HG02642 (cell line): Measurements from ENCODE around the gene RNGTT.
A peak's percentile ranks its signal among the peaks of the same experiment; 100 is the strongest.
"Not testable (repeated sequence)": the region's sequence is repeated elsewhere in the genome, so short reads cannot be mapped to it uniquely, and the experiment has no call there.

ENCODE experiments used
- ATAC-seq: cut with Tn5 transposase; IDR thresholded peaks from one replicate; pipeline ENCODE4 v1.9.1; 2021; ENCODE audit warnings: mild to moderate bottlenecking; ENCODE audit not compliant: unreplicated experiment, poor library complexity

The RNGTT gene

DNA sequence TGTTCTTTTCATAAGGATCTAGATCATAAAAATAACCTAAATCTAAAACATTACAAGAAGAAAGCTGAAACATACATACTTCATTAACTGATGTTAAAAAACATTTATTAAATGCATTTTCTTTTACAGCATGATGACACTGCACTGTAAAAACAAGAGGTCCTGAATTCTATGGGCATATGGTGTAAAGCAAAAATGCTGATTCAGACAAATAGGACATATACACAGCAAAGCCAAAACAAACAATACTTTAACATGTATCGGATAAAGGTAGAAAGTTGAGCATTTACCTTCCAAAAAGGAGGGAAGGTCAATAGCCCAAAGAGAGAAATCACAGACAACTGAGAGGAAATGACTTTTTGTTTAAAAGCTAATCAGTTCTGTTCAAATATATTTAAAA lies 221.5 kb downstream of the RNGTT start:
- no peak for ATAC-seq

DNA sequence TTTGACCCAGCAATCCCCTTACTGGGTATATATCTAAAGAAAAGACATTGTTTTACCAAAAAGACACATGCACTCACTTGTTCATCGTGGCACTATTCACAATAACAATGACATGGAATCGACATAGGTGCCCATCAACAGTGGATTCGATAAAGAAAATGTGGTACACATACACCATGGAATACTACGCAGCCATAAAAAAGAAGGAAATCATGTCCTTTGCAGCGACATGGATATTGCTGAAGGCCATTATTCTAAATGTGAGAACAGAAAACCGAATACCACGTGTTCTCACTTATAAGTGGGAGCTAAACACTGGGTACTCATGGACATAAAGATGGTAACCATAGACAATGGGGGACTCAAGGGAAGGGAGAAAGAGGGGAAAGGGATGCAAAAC lies 222.3 kb downstream of the RNGTT start:
- ATAC-seq: no peak

DNA sequence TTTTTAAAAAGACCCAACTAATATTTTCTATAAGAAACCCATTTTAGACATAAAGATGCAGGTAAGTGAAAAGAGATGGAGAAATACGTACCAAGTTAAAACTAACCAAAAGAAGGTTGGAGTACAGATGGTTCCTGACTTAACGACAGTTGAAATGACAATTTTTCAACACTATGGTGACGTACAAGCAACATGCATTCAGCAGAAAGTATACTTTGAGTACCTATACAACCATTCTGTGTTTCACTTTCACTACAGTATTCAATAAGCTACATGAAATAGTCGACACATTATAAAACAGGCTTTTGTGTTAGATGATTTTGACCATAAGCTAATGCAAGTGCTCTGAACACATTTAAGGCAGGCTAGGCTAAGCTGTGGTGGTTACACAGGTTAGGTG lies 228.9 kb downstream of the RNGTT start:
- ATAC-seq: no peak

DNA sequence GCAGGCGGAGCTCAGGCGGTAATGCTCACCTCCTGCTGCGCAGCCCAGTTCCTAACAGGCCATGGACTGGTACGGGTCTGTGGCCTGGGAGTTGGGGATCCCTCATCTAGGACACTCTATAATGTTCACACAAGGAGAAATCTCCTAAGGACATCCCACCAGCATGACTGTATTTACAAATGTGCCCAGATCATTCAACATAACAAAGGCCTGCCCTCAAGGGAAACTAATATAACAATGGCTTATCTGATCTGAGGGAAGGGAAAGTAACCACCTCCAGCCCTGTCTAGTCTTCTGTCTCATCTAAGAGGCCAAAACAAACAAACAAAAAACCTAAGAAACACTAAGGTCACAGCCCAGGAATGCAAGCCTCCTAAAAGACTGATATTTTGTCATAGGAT lies 232.8 kb downstream of the RNGTT start:
- no peak for ATAC-seq

DNA sequence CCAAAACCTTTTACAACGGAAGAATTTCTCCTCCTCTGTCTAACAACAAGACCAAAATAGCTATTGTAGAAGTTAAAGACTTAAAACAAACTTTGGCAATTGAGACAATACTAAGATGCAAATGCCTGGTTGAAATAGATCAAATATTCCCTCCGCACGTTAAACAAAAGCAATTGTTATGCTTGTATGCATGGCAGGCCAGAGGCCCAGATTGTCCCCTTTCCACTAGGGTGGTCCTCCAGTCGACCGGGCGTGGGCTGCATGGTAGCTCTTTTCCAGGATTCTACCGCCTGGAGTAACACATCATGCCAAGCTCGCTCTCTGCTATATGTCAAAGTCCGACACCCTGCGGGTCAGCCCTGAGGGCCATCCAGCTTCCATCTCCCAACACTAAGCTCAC lies 234.7 kb downstream of the RNGTT start:
- ATAC-seq: no peak

DNA sequence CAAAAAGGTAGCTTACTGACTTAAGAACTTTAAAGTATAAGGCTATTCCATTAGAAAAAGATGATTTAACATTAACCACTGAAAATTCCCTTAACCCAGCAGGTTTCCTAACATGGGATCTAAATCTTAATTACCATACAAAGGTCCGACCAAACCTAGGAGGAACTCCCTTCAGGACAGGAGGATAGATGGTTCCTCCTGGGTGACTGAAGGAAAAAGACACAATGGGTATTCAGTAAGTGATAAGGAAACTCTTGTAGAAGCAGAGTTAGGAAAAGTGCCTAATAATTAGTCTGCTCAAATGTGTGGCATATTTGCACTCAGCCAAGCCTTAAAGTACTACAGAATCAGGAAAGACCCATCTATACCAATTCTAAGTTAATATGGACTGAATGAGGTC lies 237.0 kb downstream of the RNGTT start:
- ATAC-seq: not testable (repeated sequence)

DNA sequence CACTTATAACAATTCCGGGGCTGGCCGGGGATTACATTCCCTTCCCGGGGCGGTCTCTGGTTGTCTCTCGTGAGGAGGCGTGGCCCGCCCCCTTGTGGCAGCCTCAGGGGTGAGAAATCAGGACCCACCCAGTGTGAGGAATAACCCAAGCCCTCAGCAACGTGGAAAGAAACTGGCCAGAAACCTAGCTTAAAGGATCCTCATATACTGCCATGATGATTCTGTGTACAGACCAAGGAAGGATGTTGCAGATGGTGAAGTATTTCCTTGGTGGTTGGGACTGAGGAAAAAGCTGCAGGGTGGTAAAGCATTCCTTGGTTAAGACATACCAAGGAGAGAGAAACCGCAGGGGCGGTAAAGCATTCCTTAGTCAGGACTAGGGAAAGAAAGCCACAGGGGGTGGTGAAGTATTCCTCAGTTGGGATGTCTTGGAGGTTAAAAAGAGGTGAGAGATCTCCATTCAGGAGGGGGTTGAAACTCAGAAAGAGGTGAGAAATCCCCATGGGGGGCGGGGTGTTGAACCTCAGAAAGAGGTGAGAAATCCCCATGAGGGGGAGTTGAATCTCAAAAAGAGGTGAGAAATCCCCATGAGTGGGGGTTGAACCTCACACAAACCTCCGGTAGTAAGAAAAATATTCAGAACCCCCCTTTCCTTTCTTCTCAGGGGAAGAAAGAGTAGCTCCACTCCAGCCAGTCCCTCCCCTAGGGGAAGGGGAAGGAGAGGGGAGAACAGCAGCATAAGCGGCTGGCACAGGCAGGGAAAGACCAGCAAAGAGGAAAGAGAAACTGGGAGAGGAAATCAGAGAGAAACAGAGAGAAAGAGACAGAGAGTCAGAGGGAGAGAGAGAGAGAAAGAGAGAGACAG lies 238.1 kb downstream of the RNGTT start:
- no peak for ATAC-seq

DNA sequence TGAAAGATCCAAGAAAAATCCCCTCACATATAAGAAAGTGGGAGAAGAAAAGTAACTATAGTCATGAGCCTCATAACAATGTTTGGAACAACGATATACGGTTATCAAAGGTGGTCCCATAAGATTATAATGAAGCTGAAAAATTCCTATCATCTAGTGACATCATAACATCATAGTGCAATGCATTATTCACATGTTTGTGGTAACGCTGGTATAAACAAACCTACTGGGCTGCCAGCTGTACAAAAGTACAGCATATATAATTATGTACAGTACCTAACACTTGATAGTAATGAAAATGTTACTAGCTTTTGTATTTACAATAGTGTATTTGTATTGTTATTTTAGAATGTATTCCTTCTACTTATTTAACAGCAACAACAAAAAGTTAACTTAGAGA lies 240.7 kb downstream of the RNGTT start:
- ATAC-seq: no peak

DNA sequence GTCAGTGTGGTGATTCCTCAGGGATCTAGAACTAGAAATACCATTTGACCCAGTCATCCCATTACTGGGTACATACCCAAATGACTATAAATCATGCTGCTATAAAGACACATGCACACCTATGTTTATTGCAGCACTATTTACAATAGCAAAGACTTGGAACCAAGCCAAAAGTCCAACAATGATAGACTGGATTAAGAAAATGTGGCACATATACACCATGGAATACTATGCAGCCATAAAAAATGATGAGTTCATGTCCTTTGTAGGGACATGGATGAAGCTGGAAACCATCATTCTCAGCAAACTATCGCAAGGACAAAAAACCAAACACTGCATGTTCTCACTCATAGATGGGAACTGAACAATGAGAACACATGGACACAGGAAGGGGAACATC lies 247.0 kb downstream of the RNGTT start:
- not testable (repeated sequence) for ATAC-seq

DNA sequence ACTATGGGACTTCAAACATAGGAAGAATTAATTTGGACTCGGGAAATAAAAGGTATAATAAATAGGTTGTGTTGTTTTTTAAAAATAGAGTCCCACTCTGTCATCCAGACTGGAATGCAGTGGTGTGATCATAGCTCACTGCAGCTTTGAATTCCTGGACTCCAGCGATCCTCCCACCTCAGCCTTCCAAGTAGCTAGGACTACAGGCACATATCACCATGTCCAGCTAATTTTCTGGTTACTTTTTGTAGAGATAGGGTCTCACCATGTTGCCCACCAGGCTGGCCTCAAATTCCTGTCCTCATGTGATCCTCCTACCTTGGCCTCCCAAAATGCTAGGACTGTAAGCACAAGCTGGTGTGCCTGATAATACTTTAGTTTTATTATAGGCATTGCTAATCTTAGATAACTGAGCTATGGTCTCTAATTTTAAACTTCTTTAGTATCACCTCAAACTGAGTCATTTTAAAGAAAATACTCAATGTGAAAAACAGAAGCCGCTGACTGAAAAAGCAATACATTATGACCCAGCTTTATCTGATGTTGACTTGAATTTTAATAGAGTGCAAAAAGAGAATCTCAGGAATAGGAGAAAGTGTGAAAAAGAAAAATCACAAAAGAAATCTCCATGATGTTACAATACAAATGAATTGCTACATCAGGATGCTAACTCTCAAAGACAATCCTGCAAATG lies 251.0 kb downstream of the RNGTT start:
- no peak for ATAC-seq

DNA sequence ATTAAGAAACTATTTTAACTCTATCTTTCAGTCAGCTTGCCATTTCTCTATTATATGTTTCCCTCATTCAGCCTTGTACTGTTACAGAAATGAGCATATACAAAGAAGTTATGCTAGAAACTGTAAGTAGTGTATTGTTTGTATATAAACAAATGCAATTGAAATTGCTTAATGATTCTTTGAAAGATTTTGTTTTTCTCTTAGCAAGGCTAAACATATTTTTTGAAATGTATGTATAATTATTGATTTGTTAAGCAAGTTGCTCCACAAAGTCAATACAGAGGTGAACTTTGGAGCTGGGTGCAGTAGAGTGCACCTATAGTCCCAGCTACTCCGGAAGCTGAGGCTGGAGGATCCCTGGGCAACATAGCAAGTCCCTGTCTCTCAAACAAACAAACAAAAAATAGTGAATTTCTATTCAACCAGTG lies 253.6 kb downstream of the RNGTT start:
- ATAC-seq: no peak

DNA sequence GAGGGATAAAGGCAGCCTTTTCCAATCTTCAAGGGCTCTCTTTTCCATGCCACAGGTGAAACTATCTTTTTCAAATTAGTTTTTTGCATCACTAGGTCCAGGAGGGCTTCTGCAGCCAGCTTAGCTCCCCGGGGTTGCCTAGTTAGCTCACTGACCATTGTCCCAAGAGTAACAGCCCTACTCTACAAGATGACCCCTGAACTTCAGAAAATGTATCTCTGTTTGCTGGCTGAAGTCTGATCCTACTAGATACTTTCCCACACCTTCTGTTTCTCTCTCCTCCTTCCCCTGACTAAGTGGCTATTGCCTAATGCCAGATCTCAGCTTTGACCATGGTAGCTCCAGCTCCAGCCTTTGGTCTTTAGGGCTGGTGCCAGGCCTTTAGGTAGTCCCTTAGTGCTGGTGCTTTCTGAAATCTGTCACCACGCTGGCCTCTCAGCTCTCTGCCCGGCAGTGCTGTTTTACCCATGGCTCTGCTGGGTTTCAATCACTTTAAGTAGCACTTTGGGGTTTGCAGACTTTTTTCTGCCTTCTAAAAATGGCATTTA lies 255.1 kb downstream of the RNGTT start:
- no peak for ATAC-seq

DNA sequence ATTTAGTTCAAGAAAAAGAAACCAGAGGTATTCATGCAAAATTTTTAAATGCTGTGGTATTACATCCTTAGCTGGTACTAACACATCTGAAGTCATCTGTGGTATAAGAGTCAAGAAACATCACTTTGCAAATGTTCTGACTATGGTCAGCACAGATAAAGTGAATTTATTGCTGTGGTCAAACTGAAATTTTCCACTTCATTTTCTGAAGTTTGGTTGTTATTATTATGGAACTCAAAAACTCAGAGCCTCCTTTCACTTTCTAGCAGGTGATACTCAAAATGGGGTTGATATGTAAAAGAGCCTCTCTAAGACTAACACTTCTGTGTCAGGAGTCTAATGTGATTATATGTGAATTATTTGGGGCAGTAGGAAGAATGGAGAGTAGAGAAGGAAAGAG lies 257.8 kb downstream of the RNGTT start:
- peak; percentile 87 for ATAC-seq

DNA sequence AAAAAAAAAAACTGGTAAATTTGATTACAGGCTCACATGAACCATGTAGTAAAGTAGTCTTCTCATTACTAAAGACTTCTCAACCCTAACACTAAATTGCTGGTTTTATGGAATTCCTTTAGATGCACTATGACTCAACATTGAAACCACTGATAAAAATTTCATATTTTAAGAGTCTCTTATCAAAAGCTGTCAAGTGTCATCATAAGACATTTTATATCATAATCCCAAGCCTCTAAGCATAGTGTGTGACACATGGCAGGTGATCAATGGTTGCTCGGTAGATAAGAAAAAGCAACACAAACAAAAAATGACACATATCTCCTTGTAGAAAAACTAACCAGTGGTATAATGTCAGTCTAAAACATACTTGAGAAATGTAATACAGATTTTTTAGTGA lies 258.4 kb downstream of the RNGTT start:
- no peak for ATAC-seq

DNA sequence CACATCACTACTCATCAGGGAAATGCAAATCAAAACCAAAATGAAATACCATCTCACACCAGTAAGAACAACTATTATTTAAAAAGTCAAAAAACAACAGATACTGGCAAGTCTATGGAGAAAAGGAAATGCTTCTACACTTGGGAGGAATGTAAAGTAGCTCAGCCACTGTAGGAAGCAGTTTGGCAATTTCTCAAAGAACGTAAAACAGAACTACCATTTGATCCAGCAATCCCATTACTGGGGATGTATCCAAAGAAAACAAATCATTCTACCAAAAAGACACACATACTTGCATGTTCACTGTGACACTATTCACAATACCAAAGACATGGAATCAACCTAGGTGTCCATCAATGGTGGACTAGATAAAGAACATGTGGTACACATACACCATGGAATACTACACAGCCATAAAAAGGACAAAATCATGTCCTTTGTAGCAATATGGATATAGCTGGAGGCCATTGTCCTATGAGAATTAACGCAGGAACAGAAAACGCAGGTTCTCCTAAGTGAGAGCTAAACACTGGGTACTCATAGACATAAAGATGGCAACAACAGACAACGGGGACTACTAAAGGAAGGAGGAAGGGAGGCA lies 260.4 kb downstream of the RNGTT start:
- ATAC-seq: no peak

DNA sequence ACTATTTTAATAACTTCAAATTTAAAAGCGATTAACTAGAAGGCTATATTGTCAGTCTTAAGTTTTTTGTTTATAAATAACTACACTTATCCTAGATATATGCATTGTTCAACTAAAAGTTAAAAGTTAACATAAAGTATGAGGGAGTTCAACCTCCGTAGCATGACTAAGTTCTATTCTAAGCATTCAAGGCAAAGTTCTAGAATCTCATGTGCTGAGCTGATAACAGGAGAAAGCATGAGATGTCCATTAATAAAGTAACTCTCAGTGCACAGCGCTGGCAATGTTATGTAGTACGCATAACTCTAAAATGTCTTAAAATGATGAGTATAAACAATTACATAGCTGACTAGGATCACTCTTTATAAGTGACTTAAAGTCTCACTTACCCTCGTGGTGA lies 264.8 kb downstream of the RNGTT start:
- ATAC-seq: no peak

DNA sequence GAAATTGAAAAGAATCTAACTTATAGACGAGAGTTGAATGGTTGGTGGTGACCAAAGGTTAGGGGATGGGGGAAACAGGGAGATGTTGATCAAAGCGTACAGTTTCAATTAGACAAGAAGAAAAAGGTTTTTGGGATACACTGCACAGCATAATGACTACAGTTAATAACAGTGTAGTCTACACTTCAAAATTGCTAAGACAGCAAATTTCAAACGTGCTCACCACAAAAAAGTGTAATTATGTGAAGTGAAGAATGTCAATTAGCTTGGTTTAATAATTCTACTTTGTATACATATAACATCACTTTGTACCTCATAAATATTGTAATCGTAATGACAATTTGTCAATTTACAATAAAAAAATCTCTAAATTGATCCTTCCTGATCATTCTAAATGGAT lies 267.5 kb downstream of the RNGTT start:
- no peak for ATAC-seq

DNA sequence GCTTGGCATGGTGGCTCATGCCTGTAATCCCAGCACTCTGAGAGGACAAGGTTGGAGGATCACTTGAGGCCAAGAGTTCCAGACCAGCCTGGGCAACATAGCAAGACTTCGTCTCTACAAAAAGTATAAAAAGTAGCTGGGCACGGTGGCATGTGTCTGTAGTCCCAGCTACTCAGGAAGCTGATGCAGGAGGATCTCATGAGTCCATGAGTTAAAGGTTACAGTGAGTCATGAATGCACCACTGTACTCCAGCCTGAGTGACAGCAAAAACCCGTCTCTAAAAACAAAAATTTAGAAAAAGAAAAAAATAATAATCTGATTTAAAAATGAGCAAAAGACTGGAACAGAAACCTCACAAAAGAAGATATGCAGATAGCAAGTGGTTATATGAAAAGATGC lies 279.7 kb downstream of the RNGTT start:
- no peak for ATAC-seq

DNA sequence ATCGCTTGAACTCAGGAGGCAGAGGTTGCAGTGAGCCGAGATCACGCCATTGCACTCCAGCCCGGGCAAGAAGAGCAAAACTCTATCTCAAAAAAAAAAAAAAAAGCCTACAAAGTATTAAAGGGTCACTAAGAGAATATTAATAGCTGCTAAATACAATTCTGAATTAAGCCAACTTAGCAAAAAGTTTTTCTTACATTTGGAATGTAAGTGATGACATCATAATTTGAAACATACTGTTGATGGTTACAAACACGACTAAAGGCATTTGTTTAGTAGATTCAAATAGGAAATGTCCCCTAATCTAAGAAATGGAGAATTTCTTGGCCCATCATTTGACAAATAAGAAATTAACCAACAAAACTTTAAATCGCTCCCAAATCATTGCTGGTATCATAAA lies 282.8 kb downstream of the RNGTT start:
- no peak for ATAC-seq

DNA sequence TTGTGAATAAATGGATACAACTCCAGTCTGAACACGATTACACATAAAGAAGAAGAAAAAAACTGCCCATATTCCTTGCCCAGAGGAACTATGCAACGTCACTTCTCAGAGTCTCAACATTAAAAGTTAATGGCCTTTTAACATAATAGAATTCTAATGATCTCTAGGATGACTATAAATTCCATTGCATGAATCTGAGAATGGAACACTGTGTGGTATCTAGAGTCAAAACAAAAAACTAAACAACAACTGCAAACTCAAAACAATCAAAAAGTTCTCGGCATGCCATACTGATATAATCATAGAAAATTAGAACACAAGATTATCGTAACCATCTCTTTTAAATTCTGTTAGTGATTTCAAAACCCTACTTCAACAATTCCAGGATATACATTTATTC lies 283.6 kb downstream of the RNGTT start:
- ATAC-seq: no peak

DNA sequence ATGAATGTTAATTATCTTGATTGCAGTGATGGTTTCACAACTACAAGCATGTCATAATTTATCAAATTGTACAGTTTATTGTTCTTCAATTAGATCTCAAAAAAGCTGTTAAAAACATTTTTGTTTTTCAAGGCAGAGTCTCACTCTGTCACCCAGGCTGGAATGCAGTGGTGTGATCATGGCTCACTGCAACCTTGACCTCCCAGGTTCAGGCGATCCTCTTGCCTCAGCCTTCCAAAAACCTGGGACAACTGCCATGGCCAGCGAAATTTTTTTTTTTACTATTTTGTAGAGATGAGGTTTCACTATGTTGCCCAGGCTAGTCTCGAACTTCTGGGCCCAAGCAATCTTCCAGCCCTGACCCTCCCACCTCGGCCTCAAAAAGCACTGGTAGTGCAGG lies 286.1 kb downstream of the RNGTT start:
- no peak for ATAC-seq
